GM12878 (cell line): ENCODE measurements around the gene PSMF1. TPM values are rescaled to one million over a fixed set of nuclear protein-coding genes. Genes with fewer than 3 reads are reported as not detected.

Experiments
- ATAC-seq: fragments of 200-7000 bp; cut with Tn5 transposase; 3 replicates; pipeline ENCODE4 v1.9.1; 2020; ENCODE audit warnings: mild to moderate bottlenecking, moderate library complexity
- BruUV-seq: library from RNA; stranded (reverse); fragments of 400-500 nt; replicated peaks from 2 replicates; lab custom pipeline; 2021; lab: Mats Ljungman, UMichigan
- CTCF ChIA-PET: fragments of 300-600 bp; sonication (Branson Sonifier 250); formaldehyde crosslinking; extraction: SDS; loops from one replicate; lab custom pipeline; 2021; ENCODE audit warnings: inconsistent platforms; lab: Yijun Ruan, JAX
- POLR2A ChIA-PET: fragments of 350-600 bp; formaldehyde crosslinking; extraction: SDS; loops from one replicate; lab custom pipeline; 2021; ENCODE audit warnings: inconsistent platforms; lab: Charles Lee
- RAD21 ChIA-PET: fragments of 300-600 bp; sonication (Branson Sonifier 250); formaldehyde crosslinking; loops from one replicate; lab custom pipeline; 2023; ENCODE audit warnings: antibody characterized with exemption; ENCODE audit not compliant: unreplicated experiment; lab: Charles Lee
- SMC1A ChIA-PET: fragments of 300-600 bp; sonication (Branson Sonifier 250); formaldehyde crosslinking; loops from one replicate; lab custom pipeline; 2023; ENCODE audit not compliant: unreplicated experiment, uncharacterized antibody; lab: Charles Lee
- DNase-seq: peaks from one replicate; pipeline ENCODE4 v3.0.0-alpha.2; 2011; ENCODE audit warnings: low read depth, low spot score
- FAIRE-seq: peaks from 3 replicates; lab custom pipeline; 2011; peaks lifted over from hg19 to GRCh38; lab: Jason Lieb, UNC
- H2AFZ ChIP-seq: 2 replicates; pipeline ENCODE4 v1.6.0; 2011; ENCODE audit warnings: low read depth, low read length, control low read depth; ENCODE audit not compliant: control insufficient read depth
- H3K27ac ChIP-seq: 2 replicates; pipeline ENCODE4 v1.5.1; 2011; ENCODE audit warnings: control low read depth; ENCODE audit not compliant: control insufficient read depth, insufficient read depth
- H3K27me3 ChIP-seq, 2 experiments: replicated peaks in 1 of 2; 2 replicates each; pipeline versions ENCODE4 v1.6.0 to v1.6.1; 2011; ENCODE audit warnings: low read length in 1 of 2; ENCODE audit not compliant: control insufficient read depth in 2 of 2, insufficient read depth in 2 of 2
- H3K36me3 ChIP-seq, 2 experiments: 2 replicates each; pipeline ENCODE4 v1.5.1; 2011; ENCODE audit warnings: low read length in 1 of 2; ENCODE audit not compliant: control insufficient read depth in 2 of 2, insufficient read depth in 2 of 2
- H3K4me1 ChIP-seq: 2 replicates; pipeline ENCODE4 v1.6.1; 2011; ENCODE audit warnings: mild to moderate bottlenecking, low read length, moderate library complexity, mixed read lengths; ENCODE audit not compliant: control insufficient read depth, insufficient read depth
- H3K4me2 ChIP-seq: 2 replicates; pipeline ENCODE4 v1.6.0; 2011; ENCODE audit warnings: control low read depth; ENCODE audit not compliant: control insufficient read depth, insufficient read depth
- H3K4me3 ChIP-seq: fragments of 200-600 bp; sonication (generic); 2 replicates; pipeline ENCODE4 v1.5.1; 2016
- H3K79me2 ChIP-seq: 2 replicates; pipeline ENCODE4 v1.6.0; 2011; ENCODE audit warnings: low read length; ENCODE audit not compliant: control insufficient read depth, insufficient read depth
- H3K9ac ChIP-seq: 2 replicates; pipeline ENCODE4 v1.8.0; 2011; ENCODE audit warnings: low read length, control low read depth, mixed read lengths; ENCODE audit not compliant: control insufficient read depth, insufficient read depth
- H3K9me3 ChIP-seq: replicated peaks from 3 replicates; pipeline ENCODE4 v1.5.1; 2011; ENCODE audit warnings: mild to moderate bottlenecking, low read length; ENCODE audit not compliant: control insufficient read depth, insufficient read depth
- H4K20me1 ChIP-seq: 2 replicates; pipeline ENCODE4 v1.6.0; 2011; ENCODE audit not compliant: control insufficient read depth, insufficient read depth
- RB1 ChIP-seq: fragments of 450-650 bp; formaldehyde crosslinking; IDR thresholded peaks from 2 replicates; pipeline ENCODE4 v1.6.1; 2017; ENCODE audit warnings: mild to moderate bottlenecking, borderline replicate concordance
- SRF ChIP-seq, 2 experiments: IDR thresholded peaks; 2 replicates each; pipeline ENCODE4 v1.6.1; 2011; ENCODE audit warnings: low read depth in 2 of 2, low read length in 2 of 2, mild to moderate bottlenecking in 1 of 2, moderate library complexity in 1 of 2
- TCF3 ChIP-seq: IDR thresholded peaks from 2 replicates; pipeline ENCODE4 v1.6.1; 2012; ENCODE audit warnings: low read depth, mild to moderate bottlenecking, low read length, borderline replicate concordance; ENCODE audit not compliant: insufficient read depth
- ZNF207 ChIP-seq: fragments of 450-650 bp; IDR thresholded peaks from 2 replicates; pipeline ENCODE4 v1.6.1; 2014; ENCODE audit warnings: antibody characterized with exemption, mild to moderate bottlenecking, borderline replicate concordance
- ZNF24 ChIP-seq: fragments of 450-650 bp; IDR thresholded peaks from 2 replicates; pipeline ENCODE4 v1.6.1; 2017; ENCODE audit warnings: antibody characterized with exemption, mild to moderate bottlenecking
- WGBS: methylation state at CpG from one replicate; pipeline ENCODE4 v1.1.6; 2016; ENCODE audit warnings: low lambda C conversion rate; ENCODE audit not compliant: insufficient replicate concordance, insufficient coverage; ENCODE audit errors: missing lambda C conversion rate; 5-methylcytosine and 5-hydroxymethylcytosine counted together
- in situ Hi-C: fragments of 300-500 bp; cut with MboI; formaldehyde crosslinking; loops from 9 replicates; pipeline ENCODE4 v1.14.3; 2018; ENCODE audit warnings: mixed read lengths
- intact Hi-C: fragments of 100-400 bp; cut with micrococcal nuclease; formaldehyde crosslinking; loops from one replicate; pipeline ENCODE4 v1.14.2; 2022; ENCODE audit not compliant: unreplicated experiment
- polyA plus RNA-seq, 11 experiments: library from polyadenylated mRNA; depleted of rRNA in 4 of 11; unstranded in 6 of 11; stranded (reverse) in 5 of 11; fragments of >200 nt; fragmentation: Nextera tagmentation in 4 of 11; fragmentation: Illumina TruSeq in 1 of 11; extraction: Ambion mirVana in 4 of 11; extraction: Trizol in 1 of 11; gene quantifications; 1 replicate in 1 of 11; 2 replicates in 10 of 11; pipeline versions ENCODE4 v1.2.1 to v1.2.3, GENCODE V29; 2011 to 2016; ENCODE audit warnings: inconsistent platforms in 2 of 11, missing spikeins in 2 of 11, low read depth in 1 of 11
- total RNA-seq, 4 experiments: library from RNA; depleted of rRNA in 3 of 4; stranded (reverse); fragments of >200 nt in 3 of 4; fragmentation: Illumina TruSeq in 1 of 4; extraction: Trizol in 1 of 4; gene quantifications; 2 replicates each; pipeline versions ENCODE4 v1.2.1 to v1.2.3, GENCODE V29; 2013 to 2021
- TF ChIP-seq, protein P1 (sequence below): fragments of 150-350 bp; IDR thresholded peaks from 2 replicates; pipeline ENCODE4 v1.6.1; 2016; ENCODE audit warnings: low read depth, low read length
- TF ChIP-seq, protein P2 (sequence below): fragments of 450-650 bp; IDR thresholded peaks from 2 replicates; pipeline ENCODE4 v1.6.1; 2017; ENCODE audit warnings: antibody characterized with exemption, mild to moderate bottlenecking, moderate library complexity
- TF ChIP-seq, protein P3 (sequence below): fragments of 450-650 bp; formaldehyde crosslinking; IDR thresholded peaks from 2 replicates; pipeline ENCODE4 v1.4.0; 2022; ENCODE audit warnings: mild to moderate bottlenecking, moderate library complexity

The PSMF1 gene
- total and polyA plus RNA-seq, 10 of the 15 experiments (the other 5 are each of a cell fraction or from before 2014, with no cell fraction given), result 14.2 to 173 (median 40.6) TPM

DNA sequence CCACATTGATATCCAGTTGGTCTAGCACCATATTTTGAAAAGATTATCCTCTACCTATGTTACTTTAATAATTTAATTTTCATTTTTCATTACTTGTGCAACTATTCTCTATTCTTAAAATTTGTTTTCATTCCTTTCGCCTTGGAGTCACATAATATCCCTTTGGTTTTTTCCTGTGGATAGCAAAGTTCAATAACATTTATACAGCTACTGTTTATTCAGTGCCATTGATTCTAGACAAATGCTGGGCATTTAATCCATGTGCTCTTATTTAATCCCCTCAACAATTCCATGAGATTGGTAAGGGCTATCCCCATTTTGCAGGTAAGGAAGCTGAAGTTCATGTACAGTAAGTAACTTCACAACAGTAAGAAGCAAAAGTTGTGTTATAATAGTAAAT lies 32.6 kb downstream of the PSMF1 start:
- Histone ChIP-seq H4K20me1 (no peaks in the 10 kb centered on the region), H3K4me3 (no peak overlapping the region), H3K4me2 (no peak overlapping the region), H3K36me3 (peaks cover 13 to 24% of the 10 kb centered on the region in 2 experiments), H3K9ac (no peak overlapping the region), H3K27ac (no peak overlapping the region), H3K9me3 (no peaks in the 10 kb centered on the region; the same call in 2 of the 3 replicates), H3K4me1 (no peaks in the 10 kb centered on the region), H2AFZ (no peak overlapping the region), H3K27me3 (no peaks in the 10 kb centered on the region), H3K79me2 (no peaks in the 10 kb centered on the region)
- ATAC-seq (no peak), DNase-seq (no peak), FAIRE-seq (no peak)
- RAD21 ChIA-PET, result no interaction called here
- in situ Hi-C loops, result no loop called here
- SMC1A ChIA-PET, result interaction anchor here (1.1 kb wide), 1 partner anchor 26 kb away, joined by 3 read pairs; no protein-coding TSS in a partner anchor
- intact Hi-C loops, result no loop called here
- POLR2A ChIA-PET, result no interaction called here
- no TSS peak for BruUV-seq
- 89% methylated on average over 1 of the region's 1 CpG for WGBS
- CTCF ChIA-PET, result interaction anchor here (0.8 kb wide), 1 partner anchor 10 kb away, joined by 3 read pairs; no protein-coding TSS in a partner anchor
- TF ChIP-seq, protein P1, sequence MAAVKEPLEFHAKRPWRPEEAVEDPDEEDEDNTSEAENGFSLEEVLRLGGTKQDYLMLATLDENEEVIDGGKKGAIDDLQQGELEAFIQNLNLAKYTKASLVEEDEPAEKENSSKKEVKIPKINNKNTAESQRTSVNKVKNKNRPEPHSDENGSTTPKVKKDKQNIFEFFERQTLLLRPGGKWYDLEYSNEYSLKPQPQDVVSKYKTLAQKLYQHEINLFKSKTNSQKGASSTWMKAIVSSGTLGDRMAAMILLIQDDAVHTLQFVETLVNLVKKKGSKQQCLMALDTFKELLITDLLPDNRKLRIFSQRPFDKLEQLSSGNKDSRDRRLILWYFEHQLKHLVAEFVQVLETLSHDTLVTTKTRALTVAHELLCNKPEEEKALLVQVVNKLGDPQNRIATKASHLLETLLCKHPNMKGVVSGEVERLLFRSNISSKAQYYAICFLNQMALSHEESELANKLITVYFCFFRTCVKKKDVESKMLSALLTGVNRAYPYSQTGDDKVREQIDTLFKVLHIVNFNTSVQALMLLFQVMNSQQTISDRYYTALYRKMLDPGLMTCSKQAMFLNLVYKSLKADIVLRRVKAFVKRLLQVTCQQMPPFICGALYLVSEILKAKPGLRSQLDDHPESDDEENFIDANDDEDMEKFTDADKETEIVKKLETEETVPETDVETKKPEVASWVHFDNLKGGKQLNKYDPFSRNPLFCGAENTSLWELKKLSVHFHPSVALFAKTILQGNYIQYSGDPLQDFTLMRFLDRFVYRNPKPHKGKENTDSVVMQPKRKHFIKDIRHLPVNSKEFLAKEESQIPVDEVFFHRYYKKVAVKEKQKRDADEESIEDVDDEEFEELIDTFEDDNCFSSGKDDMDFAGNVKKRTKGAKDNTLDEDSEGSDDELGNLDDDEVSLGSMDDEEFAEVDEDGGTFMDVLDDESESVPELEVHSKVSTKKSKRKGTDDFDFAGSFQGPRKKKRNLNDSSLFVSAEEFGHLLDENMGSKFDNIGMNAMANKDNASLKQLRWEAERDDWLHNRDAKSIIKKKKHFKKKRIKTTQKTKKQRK, result no peak
- TF ChIP-seq, protein P2, sequence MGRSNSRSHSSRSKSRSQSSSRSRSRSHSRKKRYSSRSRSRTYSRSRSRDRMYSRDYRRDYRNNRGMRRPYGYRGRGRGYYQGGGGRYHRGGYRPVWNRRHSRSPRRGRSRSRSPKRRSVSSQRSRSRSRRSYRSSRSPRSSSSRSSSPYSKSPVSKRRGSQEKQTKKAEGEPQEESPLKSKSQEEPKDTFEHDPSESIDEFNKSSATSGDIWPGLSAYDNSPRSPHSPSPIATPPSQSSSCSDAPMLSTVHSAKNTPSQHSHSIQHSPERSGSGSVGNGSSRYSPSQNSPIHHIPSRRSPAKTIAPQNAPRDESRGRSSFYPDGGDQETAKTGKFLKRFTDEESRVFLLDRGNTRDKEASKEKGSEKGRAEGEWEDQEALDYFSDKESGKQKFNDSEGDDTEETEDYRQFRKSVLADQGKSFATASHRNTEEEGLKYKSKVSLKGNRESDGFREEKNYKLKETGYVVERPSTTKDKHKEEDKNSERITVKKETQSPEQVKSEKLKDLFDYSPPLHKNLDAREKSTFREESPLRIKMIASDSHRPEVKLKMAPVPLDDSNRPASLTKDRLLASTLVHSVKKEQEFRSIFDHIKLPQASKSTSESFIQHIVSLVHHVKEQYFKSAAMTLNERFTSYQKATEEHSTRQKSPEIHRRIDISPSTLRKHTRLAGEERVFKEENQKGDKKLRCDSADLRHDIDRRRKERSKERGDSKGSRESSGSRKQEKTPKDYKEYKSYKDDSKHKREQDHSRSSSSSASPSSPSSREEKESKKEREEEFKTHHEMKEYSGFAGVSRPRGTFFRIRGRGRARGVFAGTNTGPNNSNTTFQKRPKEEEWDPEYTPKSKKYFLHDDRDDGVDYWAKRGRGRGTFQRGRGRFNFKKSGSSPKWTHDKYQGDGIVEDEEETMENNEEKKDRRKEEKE, result no peak
- TF ChIP-seq ZNF24 (no peak), RB1 (no peak), TCF3 (no peak), SRF (IDR thresholded peaks at IDR 0.05; ENCODE audit: low read depth in 2 of 2, low read length in 2 of 2) (no peak), ZNF207 (no peak)
- TF ChIP-seq, protein P3, sequence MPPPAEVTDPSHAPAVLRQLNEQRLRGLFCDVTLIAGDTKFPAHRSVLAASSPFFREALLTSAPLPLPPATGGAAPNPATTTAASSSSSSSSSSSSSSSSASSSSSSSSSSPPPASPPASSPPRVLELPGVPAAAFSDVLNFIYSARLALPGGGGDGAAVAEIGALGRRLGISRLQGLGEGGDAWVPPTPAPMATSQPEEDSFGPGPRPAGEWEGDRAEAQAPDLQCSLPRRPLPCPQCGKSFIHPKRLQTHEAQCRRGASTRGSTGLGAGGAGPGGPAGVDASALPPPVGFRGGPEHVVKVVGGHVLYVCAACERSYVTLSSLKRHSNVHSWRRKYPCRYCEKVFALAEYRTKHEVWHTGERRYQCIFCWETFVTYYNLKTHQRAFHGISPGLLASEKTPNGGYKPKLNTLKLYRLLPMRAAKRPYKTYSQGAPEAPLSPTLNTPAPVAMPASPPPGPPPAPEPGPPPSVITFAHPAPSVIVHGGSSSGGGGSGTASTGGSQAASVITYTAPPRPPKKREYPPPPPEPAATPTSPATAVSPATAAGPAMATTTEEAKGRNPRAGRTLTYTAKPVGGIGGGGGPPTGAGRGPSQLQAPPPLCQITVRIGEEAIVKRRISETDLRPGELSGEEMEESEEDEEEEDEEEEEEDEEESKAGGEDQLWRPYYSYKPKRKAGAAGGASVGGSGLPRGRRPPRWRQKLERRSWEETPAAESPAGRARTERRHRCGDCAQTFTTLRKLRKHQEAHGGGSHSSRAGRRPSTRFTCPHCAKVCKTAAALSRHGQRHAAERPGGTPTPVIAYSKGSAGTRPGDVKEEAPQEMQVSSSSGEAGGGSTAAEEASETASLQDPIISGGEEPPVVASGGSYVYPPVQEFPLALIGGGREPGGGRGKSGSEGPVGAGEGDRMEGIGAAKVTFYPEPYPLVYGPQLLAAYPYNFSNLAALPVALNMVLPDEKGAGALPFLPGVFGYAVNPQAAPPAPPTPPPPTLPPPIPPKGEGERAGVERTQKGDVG (CRISPR knock-in tag), result no peak
